Liver (tissue), 3 donors: ENCODE measurements around the gene SKOR1.

Experiments used
- CTCF ChIP-seq: fragments of 150-350 bp; IDR thresholded peaks from 2 replicates; pipeline ENCODE4 v1.5.1; 2017; ENCODE audit warnings: improper control_type of control experiment, low read depth, low read length; ENCODE audit not compliant: missing input control
- EGR1 ChIP-seq, 2 donors: IDR thresholded peaks; 2 replicates each; pipeline ENCODE4 v1.6.1; 2016 to 2018; ENCODE audit warnings: antibody characterized with exemption in 2 of 2, low read depth in 2 of 2
- GABPA ChIP-seq, 2 donors: IDR thresholded peaks in 1 of 2; conservative IDR thresholded peaks in 1 of 2; 2 replicates each; pipeline ENCODE4 v1.6.1; 2016; ENCODE audit warnings: antibody characterized with exemption in 2 of 2, mild to moderate bottlenecking in 1 of 2, moderate library complexity in 1 of 2
- JUND ChIP-seq, 2 donors: IDR thresholded peaks; 2 replicates each; pipeline ENCODE4 v1.6.1; 2016; ENCODE audit warnings: antibody characterized with exemption in 2 of 2
- MAX ChIP-seq: IDR thresholded peaks from 2 replicates; pipeline ENCODE4 v1.6.1; 2016; ENCODE audit warnings: antibody characterized with exemption
- RAD21 ChIP-seq, 2 donors: IDR thresholded peaks; 2 replicates each; pipeline ENCODE4 v1.6.1; 2016; ENCODE audit warnings: antibody characterized with exemption in 2 of 2, mild to moderate bottlenecking in 2 of 2
- SP1 ChIP-seq: IDR thresholded peaks from 2 replicates; pipeline ENCODE4 v1.6.1; 2018; ENCODE audit warnings: antibody characterized with exemption, mild to moderate bottlenecking
- TAF1 ChIP-seq: conservative IDR thresholded peaks from 2 replicates; pipeline ENCODE4 v1.6.1; 2016; ENCODE audit warnings: antibody characterized with exemption, mild to moderate bottlenecking
- YY1 ChIP-seq: IDR thresholded peaks from 2 replicates; pipeline ENCODE4 v1.6.1; 2016; ENCODE audit warnings: antibody characterized with exemption, mild to moderate bottlenecking
- ZBTB33 ChIP-seq: IDR thresholded peaks from 2 replicates; pipeline ENCODE4 v1.6.1; 2016; ENCODE audit warnings: antibody characterized with exemption
- donor health status: healthy.
- donor health status: healthy.

GRCh38 chr15:67857220-67857619 is 31.9 kb downstream of the SKOR1 start:
- TF ChIP-seq TAF1, result no peak
- TF ChIP-seq YY1, result no peak
- TF ChIP-seq GABPA (IDR thresholded peaks at IDR 0.05 in 1 of 2, conservative IDR thresholded peaks at IDR 0.05 in 1 of 2), result no peak
- no peak for TF ChIP-seq RAD21 (IDR thresholded peaks at IDR 0.05)
- TF ChIP-seq CTCF, result no peak
- TF ChIP-seq SP1, result no peak
- no peak for TF ChIP-seq JUND (IDR thresholded peaks at IDR 0.05)
- TF ChIP-seq MAX, result no peak
- TF ChIP-seq EGR1 (IDR thresholded peaks at IDR 0.05; ENCODE audit: low read depth in 2 of 2), result no peak
- TF ChIP-seq ZBTB33, result no peak
